Right lobe of liver (tissue), 4 donors: ENCODE measurements around the gene B3GAT1.

ENCODE experiments used
- POLR2A ChIP-seq: fragments of 450-650 bp; IDR thresholded peaks from one replicate; pipeline ENCODE4 v1.6.1; 2017; ENCODE audit warnings: antibody characterized with exemption, mild to moderate bottlenecking
- TF ChIP-seq, protein P1 (sequence below), 4 donors: fragments of 200-600 bp in 3 of 4; fragments of 450-650 bp in 1 of 4; IDR thresholded peaks; one replicate each; pipeline versions ENCODE4 v1.5.1 to v1.8.0; 2016 to 2022; ENCODE audit warnings: antibody characterized with exemption in 4 of 4, mild to moderate bottlenecking in 2 of 4
- donor health status: DM: no; HTN: no; CAD: no.
- donor health status: DM: no; HTN: no; CAD: no.
- donor health status: DM: no; HTN: yes; CAD: no.

DNA sequence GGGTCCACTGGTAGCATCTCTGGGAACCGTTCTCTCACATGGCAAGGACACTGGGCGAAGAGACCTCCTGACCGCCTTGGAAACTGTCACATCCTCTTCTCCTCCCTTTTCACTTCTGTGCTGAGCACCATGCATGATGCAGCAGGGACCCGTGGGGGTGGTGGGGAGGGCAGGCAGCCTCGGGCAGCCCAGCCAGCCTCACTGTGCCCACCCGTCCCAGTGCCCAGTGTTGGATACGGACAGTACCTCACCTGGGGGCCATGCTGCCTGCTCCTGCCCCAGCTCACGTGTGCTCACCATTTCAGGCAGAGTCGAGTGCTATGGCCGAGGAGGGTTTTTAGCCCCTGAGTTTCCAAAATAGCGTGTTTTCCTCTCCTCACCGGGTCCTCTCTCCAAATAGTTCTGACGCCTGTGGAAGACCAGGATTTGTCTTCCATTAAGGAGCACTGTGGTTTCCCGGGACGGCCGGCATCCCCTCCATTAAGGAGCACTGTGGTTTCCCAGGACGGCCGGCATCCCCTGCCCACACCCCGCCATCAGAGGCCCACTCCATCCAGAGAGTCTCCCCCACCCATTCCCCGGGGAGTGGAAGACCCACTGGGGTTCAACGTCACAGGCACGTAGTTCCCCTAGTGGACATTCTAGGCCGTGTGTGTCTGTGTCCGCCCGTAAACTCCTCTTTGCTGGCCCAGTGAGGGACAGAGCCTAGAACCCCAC lies 22.4 kb downstream of the B3GAT1 start:
- TF ChIP-seq, protein P1, sequence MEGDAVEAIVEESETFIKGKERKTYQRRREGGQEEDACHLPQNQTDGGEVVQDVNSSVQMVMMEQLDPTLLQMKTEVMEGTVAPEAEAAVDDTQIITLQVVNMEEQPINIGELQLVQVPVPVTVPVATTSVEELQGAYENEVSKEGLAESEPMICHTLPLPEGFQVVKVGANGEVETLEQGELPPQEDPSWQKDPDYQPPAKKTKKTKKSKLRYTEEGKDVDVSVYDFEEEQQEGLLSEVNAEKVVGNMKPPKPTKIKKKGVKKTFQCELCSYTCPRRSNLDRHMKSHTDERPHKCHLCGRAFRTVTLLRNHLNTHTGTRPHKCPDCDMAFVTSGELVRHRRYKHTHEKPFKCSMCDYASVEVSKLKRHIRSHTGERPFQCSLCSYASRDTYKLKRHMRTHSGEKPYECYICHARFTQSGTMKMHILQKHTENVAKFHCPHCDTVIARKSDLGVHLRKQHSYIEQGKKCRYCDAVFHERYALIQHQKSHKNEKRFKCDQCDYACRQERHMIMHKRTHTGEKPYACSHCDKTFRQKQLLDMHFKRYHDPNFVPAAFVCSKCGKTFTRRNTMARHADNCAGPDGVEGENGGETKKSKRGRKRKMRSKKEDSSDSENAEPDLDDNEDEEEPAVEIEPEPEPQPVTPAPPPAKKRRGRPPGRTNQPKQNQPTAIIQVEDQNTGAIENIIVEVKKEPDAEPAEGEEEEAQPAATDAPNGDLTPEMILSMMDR (IDR thresholded peaks at IDR 0.05), result no peak
- no peak for TF ChIP-seq POLR2A
